HG03432 (cell line): ENCODE results near the gene SLC66A1.

Source experiments
- ATAC-seq: cut with Tn5 transposase; IDR thresholded peaks from one replicate; pipeline ENCODE4 v1.9.1; 2021; ENCODE audit warnings: mild to moderate bottlenecking, moderate library complexity; ENCODE audit not compliant: unreplicated experiment

Gene SLC66A1

DNA sequence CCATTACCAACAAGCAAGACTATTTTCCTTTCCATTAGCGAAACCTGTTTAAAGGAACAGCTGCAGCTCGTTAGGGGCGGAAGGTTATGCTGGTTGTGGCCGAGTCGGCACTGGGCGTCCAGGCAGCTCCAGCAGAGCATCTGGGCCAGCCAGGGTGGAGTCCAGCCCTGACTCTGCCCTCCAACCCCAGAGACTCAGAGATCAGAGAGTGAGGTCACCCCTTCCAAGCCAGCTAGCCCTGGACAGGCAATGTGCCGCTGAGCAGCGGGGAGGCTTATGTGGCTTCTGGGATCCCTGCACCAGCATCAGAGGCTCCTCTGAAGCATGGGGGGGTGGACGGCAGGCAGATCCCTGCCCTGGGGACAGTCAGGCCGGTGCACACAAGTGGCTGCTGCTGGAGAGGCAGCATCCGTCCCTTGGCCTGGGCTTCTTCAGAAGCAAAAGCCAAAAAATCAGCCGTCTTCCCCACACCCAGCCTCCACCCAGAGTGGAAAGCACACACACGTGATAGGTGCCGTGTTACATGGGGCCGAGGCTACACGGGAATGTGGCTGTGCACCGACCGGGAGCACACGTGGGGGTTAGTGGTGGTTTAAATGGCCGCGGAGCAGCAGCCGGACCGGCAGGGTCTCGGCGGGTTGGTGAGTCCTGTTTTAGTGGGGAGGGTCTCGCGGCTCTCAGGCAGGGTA lies 30.1 kb downstream of the SLC66A1 start:
- ATAC-seq = no peak

DNA sequence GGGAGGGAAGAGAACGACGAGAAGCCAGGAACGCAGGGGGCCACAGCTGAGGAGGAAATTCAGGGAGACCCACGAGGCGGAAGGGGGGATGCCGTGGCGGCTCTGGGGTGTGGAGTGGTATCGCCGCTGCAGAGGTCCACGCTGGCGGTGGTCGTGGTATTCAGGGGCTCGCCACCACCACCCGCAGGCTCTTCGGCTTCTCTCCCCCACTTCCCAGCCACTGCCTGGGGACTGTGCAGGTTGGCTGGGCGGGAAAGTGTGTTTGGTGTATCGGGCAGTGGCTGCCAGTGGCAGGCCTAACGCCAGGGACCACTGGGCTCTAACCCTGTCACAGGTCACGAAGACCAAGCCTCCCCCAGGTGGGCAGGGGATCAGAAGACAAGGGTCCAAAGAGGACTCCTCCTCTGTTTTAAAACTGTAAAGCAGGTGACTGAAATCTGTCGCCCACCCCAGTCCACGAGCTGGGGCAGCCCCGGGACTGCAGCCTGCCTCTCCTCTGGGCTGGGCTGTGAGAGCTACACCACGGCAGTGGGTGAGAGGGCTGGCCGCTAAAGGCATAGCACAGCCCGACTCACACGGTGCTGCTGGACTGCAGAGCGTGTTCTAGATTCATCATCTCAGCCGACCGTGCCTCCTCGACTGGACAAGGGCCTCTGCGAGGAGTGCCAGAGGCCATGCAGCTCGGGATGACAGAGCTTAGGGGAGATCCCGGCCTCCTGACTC lies 30.9 kb downstream of the SLC66A1 start:
- no peak for ATAC-seq

- ATAC-seq = no peak
Measured at GRCh38 chr1:19343617-19344350, 31.7 kb downstream of the SLC66A1 start.

GRCh38 chr1:19344372-19344810 lies 32.3 kb downstream of the SLC66A1 start:
- ATAC-seq = no peak

DNA sequence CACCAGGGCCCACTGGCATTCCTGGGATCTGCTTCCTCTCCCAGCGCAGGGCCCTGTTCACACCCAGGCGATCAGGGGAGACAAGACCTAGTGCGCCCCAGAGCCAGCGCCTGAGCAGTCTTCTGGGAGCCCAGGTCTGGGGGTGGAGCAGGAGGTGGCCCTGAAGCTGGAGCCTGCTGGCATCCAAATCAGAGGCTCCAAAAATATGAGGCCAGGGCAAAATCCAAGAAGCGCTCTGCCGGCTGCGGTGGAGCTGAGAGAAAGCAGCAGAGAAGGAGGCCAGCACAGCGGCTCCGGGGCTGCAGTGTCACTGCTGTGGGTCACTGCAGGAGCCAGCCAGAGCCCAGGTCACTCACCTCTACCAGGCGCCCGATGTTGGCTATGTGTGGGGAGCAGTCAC lies 32.7 kb downstream of the SLC66A1 start:
- ATAC-seq = no peak

DNA sequence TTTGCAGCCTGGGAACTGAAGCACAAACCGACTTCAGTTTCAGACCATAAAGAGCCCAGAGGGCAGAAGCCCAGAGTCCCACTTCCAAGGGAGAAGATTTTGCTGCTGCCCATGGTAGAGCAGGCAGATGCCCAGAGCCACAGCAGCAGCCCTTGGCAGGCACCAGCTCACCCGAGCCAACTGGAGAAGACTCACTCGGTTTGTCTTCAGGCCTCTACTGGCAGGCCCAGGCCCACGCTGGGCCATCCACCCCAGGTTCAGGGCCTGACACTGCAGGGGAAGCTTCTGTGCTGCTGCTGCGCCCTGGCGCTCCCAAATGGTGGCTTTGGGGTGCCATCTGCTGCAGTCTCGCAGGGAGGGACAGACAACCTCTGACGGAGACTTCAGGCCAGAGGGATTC lies 33.3 kb downstream of the SLC66A1 start:
- ATAC-seq = no peak

DNA sequence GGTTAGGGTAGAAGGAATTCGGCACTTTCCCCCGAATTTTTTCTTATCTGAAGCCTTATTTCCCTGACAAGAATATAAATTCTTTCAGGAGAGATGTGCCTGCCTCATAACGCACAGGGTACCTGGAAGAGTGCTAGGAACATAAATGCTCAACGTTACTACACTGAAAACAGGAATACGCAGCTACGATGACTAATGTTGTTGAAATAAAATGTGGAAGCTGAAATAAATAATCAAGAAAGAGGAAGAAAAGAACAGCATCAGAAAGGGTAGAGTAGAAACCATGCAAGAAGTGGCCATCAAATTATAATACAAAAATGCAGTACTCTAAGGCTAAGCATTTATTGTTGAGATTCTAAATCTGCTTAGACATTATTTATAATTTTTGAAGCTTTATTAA lies 33.9 kb downstream of the SLC66A1 start:
- ATAC-seq = no peak

DNA sequence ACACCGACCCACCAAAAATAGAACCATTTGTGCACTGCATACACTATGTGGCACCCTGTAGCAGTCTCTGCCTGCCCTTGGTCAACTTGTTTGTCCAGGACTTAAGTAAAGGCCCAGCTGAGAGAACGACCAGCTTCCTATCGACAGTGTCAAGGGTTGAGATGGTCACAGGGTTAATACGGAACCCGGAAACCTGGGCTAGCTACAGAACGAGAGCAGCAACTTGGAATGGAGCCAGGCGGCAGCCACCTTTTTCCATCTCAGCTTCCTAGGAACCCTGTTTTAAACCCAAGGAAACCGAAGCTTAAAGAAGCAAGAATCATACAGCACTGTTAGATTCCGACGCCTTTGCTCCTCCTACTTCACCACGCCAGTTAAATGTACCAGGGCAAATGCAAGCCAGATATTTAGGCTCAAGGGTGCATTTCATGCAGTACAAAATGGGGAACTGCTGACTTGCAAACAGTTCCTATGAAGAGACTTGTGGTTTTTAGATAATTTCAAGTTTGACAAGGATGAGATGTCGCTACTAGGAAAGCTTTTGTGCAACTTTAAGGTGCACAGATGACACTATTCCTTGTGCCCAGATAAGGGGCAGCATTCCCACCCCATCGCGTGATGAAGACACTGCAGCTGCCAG lies 35.5 kb downstream of the SLC66A1 start:
- no peak for ATAC-seq

DNA sequence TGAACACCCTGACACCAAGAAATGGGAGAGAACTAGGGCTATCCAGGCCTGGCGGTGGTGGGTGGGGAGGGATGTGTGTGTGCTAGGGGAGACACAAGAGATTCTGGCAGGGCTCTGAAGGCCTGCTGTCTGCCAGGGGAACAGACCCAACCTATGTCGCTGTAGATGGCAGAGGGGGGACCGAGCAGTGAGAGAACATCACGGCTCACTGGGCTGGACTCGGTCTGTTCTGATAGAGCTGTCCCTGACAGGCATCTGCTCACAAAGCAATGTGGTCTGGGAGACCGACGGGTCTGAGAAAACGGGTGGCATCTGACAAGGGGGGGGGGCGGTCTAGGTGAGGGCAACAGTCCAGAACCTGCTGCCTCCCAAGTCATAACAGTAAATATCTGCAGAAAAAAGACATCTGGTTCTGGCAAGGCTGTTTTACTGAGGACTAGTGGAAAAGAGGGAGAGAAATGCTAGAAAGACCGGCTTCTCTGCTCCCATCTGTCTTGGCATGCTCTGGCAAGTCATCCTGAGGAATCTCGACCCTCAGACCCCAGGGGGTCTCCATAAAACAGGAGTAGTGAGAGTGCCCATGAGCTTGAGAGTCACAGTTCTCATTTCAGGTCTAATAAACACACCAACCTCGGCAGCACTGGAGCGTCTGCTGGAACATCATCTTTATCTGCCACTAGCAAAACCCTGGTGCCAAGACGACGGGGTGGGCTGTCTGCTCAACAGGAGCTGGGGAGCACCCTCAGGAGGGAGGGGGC lies 36.5 kb downstream of the SLC66A1 start:
- ATAC-seq = no peak

DNA sequence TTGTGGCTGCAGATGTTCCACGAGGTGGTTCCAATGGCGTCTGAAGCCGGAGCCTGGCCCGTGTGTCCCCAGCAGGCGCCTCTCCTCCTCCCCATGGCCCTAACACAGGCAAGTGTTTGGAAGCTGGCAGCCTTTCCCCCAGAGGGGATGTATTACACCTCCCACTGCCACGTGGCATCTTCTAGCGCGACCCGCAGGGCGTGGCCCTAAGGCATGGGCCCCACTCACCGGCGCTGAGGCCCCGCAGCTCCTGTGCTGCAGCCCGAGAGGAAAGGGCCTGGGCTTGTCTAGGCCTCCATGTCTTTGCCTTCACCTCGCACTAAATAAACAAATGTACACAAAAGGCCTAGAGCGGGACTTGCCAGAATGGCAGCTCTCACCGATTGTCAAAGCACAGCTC lies 37.9 kb downstream of the SLC66A1 start:
- ATAC-seq = no peak

DNA sequence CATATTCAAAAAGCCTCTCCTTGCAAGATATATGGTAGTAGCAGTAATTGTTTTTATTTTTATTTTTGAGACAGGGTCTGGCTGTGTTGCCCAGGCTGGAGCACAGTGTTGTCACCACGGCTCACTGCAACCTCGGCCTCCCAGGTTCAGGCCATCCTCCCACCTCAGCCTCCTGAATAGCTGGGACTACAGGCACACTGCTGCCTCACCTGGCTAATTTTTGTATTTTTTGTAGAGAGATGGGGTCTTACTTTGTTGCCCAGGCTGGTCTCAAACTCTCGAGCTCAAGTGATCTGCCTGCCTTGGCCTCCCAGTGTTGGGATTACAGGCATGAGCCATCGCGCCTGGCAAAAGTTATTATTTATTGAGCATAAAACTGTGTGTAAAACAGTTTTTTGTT lies 38.4 kb downstream of the SLC66A1 start:
- ATAC-seq = no peak

DNA sequence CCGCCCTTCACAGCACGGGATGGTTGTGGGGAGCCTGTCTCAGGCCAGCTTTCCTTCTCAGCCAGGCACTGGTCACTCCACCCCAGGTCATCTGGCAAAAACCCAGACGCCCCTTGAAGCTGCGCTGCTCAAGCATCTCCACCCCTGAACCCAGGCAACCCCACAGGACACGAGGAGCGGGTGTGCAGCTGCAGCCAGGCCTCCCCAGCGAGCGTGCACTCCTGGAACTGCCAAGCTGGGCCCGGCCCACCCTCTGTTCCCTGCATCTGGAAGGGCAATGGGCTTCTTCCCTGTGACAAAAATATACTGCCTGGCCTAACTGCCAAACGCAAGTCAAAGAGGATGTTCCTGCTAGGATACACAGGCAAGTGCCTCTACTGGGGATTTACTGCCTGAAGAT lies 39.7 kb downstream of the SLC66A1 start:
- no peak for ATAC-seq

DNA sequence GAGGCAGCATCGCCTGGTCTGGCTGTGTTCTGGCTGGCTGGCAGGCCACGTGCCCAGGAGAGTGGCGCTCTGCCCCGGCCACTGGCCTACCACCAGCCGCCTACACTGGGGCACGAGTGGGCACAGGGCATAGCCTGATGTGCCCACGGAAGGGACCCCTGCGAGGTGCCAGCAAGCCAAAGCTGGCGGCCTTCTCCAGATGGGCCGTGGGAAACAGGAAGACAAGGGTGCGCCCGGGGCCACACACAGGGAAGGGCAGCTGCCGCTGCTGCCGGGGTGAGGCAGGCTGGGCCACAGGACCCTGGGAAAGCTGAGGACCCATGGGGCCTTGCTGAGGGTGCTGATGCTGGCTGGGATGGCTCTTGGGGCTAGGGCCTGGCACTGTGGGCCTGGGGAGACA lies 40.7 kb downstream of the SLC66A1 start:
- no peak for ATAC-seq

DNA sequence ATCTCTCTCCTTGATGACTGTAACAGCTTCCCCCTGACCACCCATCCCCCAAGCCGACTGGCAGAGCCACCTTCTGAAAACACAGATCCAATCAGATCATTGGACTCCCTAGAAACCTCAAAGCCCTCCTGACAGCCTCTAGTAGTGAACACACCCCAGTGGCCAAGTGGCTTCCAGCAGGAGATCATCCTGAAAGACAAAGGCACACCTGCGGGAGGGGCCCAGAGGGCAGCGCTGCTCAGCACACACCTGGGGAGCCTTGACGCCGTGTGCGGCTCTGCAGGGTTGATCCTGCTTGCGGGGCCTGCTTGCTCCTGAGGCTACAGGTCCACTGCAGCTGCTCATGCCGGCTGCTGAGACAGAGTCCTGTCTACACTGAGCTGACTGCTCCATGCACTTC lies 41.5 kb downstream of the SLC66A1 start:
- no peak for ATAC-seq

DNA sequence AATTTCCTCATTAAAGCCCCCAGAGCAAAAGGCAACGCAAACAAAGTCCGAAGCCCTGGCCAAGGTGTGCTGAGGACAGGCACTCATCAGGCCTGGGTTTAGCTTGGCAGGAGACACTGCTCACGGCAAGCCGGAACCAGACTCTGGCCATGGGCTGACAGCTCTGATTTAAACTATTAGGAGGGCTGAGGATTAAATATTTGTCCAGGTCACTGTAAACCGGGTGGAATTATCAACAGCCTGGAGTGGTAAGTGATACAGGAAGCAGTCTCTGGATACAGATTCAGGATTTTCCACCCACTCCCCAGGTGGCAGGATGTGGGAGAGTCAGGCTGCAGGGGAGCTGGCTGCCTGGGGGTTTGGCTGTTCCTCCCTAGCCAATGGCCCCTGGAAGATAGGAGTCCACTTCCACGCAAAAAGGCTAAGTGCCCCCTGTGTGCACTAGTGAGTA lies 42.4 kb downstream of the SLC66A1 start:
- ATAC-seq = no peak

DNA sequence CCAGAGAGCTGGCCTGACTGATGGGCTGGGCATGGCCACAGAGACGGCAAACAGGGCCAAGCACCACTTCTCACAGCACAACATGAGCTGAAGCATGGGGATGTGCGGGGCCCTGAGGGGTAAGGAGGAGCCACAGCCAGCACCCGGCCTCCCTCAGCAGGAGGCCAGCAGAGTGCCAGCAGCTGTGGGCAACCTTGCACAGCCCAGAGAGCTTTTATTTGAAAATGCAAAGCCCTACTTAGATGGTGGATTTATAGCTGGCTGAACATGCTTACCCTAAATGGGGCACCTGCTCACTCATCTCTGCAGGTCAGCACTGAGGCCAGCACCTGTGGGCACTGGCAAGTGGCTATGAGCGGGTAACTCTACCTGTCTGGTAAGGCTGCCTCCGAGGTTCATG lies 44.1 kb downstream of the SLC66A1 start:
- ATAC-seq = no peak

DNA sequence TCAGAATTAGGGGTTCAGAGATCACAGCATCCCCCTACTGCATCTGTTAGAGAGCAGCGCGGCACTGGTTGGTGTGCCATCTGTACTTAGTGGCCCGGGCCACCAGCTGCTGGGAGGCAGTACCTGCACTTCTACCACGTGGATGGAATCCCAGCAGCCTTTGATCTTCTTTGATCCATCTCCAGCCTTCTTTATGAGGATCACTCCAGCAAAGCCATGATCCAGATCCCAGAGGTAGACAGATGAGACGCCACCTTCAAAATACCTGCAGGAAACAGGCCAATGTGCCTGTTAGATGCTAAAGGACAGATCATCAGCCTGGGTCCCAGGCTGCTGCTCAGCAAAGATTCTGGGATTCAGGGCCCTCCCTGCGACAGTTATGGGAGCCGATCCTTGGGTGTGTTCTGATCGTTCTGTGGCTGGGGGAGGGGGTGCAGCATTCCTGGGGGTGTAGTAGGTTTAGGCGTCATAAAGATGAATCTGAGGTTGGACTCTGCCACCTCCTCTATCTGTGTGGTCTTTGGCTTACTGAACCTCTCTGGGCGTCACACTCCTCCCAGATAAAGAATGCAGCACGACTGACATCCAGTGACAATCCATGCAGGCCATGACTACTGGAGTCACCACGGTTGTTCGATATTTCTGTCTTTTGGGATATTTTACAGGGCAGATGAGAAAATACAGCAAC lies 45.3 kb downstream of the SLC66A1 start:
- no peak for ATAC-seq

DNA sequence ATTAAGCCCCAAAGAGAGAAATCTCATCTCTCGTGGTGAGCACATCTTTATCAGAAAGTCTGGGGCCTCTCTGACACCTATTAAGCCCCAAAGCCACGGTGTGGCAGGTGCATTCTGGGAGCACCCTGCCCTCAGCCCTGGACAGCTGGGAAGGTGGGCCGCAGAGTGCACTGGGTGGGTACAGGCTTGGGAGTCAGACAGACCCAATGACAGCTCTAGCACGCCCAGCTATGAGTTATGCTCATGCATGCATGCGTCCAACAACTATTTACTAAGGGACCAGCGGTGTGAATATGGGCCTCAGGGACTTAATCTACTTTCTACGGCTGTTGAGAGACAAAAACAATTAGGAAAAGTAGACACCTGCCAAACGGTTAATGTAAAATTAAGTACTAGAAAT lies 46.6 kb downstream of the SLC66A1 start:
- no peak for ATAC-seq

GRCh38 chr1:19359357-19359756 lies 47.2 kb downstream of the SLC66A1 start:
- no peak for ATAC-seq

DNA sequence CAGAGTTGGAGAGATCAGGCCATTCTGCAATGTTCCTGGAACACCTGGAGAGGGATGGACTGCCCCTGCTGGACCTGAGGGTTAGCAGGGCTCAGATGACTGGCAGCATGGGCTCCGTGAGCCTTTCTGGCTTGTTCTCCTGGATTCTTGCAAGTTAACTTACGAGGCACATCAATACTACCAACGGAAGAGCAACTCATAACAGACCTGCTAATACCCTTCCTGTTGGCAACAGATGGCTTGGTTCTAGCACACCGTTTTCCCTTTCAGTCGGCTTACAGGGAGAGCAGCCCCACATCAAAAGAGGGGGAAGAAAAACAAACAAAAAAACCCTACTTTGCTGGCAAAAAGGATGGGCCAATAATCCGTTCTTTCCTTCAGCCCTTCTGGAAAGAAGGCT lies 47.9 kb downstream of the SLC66A1 start:
- ATAC-seq = no peak
